Kidney epithelial cell (primary cell): ENCODE results near the gene GPR25. TPM values are rescaled to one million over a fixed set of nuclear protein-coding genes. Genes with fewer than 3 reads are reported as not detected.
"Not testable (repeated sequence)": the region's sequence is repeated elsewhere in the genome, so short reads cannot be mapped to it uniquely, and the experiment has no call there.

ENCODE experiments used
- DNase-seq: peaks from one replicate; pipeline ENCODE4 v3.0.0-alpha.2; 2010; ENCODE audit warnings: low read depth
- H3K27me3 ChIP-seq: 2 replicates; pipeline ENCODE4 v1.6.0; 2011; ENCODE audit warnings: low read length; ENCODE audit not compliant: control insufficient read depth, insufficient read depth
- H3K36me3 ChIP-seq: 2 replicates; pipeline ENCODE4 v1.5.1; 2011; ENCODE audit warnings: low read length; ENCODE audit not compliant: control insufficient read depth, insufficient read depth
- H3K4me3 ChIP-seq: 2 replicates; pipeline ENCODE4 v1.5.1; 2011; ENCODE audit warnings: low read depth, mild to moderate bottlenecking, control low read depth, low read length
- total RNA-seq: library from RNA; depleted of rRNA; stranded (reverse); fragments of >200 nt; gene quantifications from 2 replicates; pipeline ENCODE4 v1.2.3, GENCODE V29; 2015
- TF ChIP-seq, protein P1 (sequence below): IDR thresholded peaks from 2 replicates; pipeline ENCODE4 v1.5.1; 2011; ENCODE audit warnings: mild to moderate bottlenecking, moderate library complexity, low read length, control low read depth, inconsistent platforms; ENCODE audit not compliant: insufficient read depth, poor library complexity, severe bottlenecking

Gene GPR25
- total RNA-seq, 1 donor from 2014 or later = not detected

DNA sequence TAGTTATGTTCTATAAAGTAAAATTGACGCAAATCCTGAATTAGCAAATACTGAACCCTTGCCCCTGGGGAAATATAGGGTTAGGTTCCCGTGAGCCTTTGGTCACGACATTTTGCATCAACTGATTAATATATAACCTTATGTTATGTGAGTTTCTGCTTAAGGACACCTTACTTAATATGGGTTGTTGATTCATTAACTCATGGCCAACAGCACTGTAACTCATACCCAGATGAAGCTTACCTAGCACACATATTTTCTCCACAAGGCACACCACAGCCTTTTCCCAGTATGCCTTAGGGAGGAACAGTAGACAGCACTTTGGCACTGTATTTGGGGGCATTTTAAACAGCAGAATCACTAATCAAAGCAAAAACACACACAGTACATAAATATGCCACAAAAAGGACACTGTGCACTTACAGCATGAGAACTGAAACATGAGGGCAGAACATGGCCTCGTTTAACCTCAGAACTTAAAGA is 37.0 kb downstream of the GPR25 start:
- TF ChIP-seq, protein P1, sequence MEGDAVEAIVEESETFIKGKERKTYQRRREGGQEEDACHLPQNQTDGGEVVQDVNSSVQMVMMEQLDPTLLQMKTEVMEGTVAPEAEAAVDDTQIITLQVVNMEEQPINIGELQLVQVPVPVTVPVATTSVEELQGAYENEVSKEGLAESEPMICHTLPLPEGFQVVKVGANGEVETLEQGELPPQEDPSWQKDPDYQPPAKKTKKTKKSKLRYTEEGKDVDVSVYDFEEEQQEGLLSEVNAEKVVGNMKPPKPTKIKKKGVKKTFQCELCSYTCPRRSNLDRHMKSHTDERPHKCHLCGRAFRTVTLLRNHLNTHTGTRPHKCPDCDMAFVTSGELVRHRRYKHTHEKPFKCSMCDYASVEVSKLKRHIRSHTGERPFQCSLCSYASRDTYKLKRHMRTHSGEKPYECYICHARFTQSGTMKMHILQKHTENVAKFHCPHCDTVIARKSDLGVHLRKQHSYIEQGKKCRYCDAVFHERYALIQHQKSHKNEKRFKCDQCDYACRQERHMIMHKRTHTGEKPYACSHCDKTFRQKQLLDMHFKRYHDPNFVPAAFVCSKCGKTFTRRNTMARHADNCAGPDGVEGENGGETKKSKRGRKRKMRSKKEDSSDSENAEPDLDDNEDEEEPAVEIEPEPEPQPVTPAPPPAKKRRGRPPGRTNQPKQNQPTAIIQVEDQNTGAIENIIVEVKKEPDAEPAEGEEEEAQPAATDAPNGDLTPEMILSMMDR = no peak
- Histone ChIP-seq H3K4me3 (no peak overlapping the region), H3K36me3 (peaks cover 5% of the 10 kb centered on the region), H3K27me3 (no peaks in the 10 kb centered on the region)
- no peak for DNase-seq

GRCh38 chr1:200911361-200911760 is 38.6 kb downstream of the GPR25 start:
- DNase-seq = no peak
- Histone ChIP-seq H3K27me3 (no peaks in the 10 kb centered on the region), H3K4me3 (no peak overlapping the region), H3K36me3 (peaks cover 5% of the 10 kb centered on the region)
- TF ChIP-seq, protein P1 = no peak

DNA sequence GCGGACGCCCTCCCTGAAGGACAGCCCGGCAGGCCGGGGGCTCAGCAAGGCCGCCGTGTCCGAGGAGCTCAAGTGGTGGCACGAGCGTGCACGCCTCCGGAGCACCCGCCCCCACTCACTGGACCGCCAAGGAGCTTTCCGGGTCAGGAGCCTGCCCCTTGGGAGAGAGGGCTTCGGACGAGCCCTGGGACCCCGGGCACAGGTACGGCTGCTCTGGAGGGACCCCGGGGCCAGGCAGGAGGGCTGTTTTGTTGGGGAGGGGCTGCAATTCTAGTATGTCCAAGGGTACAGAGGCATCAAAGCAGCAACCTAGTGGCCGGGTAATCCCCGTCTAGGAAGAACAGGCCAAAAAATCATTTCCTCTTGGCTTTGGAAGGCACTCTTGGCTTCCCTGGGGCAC is 39.2 kb downstream of the GPR25 start:
- H3K4me3 ChIP-seq, H3K27me3 ChIP-seq, DNase-seq, H3K36me3 ChIP-seq: not testable (repeated sequence)

GRCh38 chr1:200912737-200913407 is 40.1 kb downstream of the GPR25 start:
- no peak for DNase-seq
- no peaks in the 10 kb centered on the region for H3K27me3 ChIP-seq
- TF ChIP-seq, protein P1 = no peak
- no peak overlapping the region for H3K4me3 ChIP-seq
- H3K36me3 ChIP-seq = peaks cover 4% of the 10 kb centered on the region

DNA sequence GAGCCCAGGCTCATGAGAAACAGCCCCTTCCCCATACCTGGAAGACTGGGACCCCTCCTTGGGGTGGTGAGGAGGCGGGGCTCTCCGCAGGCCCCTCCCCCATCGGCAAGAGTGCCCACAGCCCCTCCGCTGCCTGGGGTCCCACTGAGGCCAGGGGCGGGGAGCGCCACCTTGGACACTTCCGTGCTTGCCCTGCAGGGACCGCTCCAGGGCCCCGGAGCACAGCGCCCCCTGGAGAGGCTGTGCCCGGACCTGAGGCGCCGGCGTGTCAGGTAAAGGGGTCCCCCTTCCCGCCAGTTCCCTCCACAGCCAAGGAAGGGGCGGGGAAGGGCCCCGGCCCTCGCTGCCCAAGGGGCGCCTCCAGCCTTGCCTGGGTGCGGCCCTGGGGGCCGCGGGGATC is 43.4 kb downstream of the GPR25 start:
- TF ChIP-seq, protein P1 = peak; percentile 43
- Histone ChIP-seq H3K27me3 (no peaks in the 10 kb centered on the region), H3K4me3 (no peak overlapping the region), H3K36me3 (no peaks in the 10 kb centered on the region)
- no peak for DNase-seq

- Histone ChIP-seq H3K27me3 (no peaks in the 10 kb centered on the region), H3K4me3 (no peak overlapping the region), H3K36me3 (no peaks in the 10 kb centered on the region)
- no peak for DNase-seq
- TF ChIP-seq, protein P1 = no peak
These were observed 43.9 kb downstream of the GPR25 start for GRCh38 chr1:200916681-200917080.
